Prostate gland (tissue), 2 donors: ENCODE measurements around the gene CACNA2D4. TPM values are rescaled to one million over a fixed set of nuclear protein-coding genes. Genes with fewer than 3 reads are reported as not detected.

Source experiments
- DNase-seq: peaks from one replicate; pipeline ENCODE4 v3.0.0-alpha.2; 2019; ENCODE audit warnings: low spot score
- H3K27ac ChIP-seq, 2 donors: fragments of 200-600 bp; sonication (generic); 2 replicates each; pipeline ENCODE4 v1.5.1; 2017 to 2019
- H3K27me3 ChIP-seq: fragments of 200-600 bp; sonication (generic); replicated peaks from 2 replicates; pipeline ENCODE4 v1.5.1; 2019; ENCODE audit not compliant: insufficient read depth
- H3K36me3 ChIP-seq, 2 donors: fragments of 200-600 bp; sonication (generic); 1 replicate in 1 of 2; 2 replicates in 1 of 2; pipeline versions ENCODE4 v1.5.1 to v1.8.1; 2017 to 2019
- H3K4me1 ChIP-seq: fragments of 200-600 bp; sonication (generic); replicated peaks from 2 replicates; pipeline ENCODE4 v1.5.1; 2019
- H3K4me3 ChIP-seq, 2 donors: fragments of 200-600 bp; sonication (generic); 2 replicates each; pipeline ENCODE4 v1.5.1; 2017 to 2019
- H3K9me3 ChIP-seq: fragments of 200-600 bp; sonication (generic); 2 replicates; pipeline ENCODE4 v1.5.1; 2017
- CTCF ChIP-seq, 4 experiments: fragments of 200-600 bp in 2 of 4; fragments of 450-650 bp in 2 of 4; sonication (generic) in 2 of 4; IDR thresholded peaks; 1 replicate in 3 of 4; 2 replicates in 1 of 4; pipeline ENCODE4 v1.5.1; 2016 to 2019; ENCODE audit warnings: antibody characterized with exemption in 4 of 4, mild to moderate bottlenecking in 2 of 4, moderate library complexity in 2 of 4
- POLR2A ChIP-seq: fragments of 450-650 bp; IDR thresholded peaks from one replicate; pipeline ENCODE4 v1.6.1; 2016; ENCODE audit warnings: antibody characterized with exemption, mild to moderate bottlenecking
- POLR2AphosphoS5 ChIP-seq: sonication (generic); formaldehyde crosslinking; IDR thresholded peaks from one replicate; pipeline ENCODE4 v1.6.1; 2017; ENCODE audit warnings: antibody characterized with exemption
- WGBS: methylation state at CpG from one replicate; pipeline ENCODE4 v1.1.5; 2018; 5-methylcytosine and 5-hydroxymethylcytosine counted together
- intact Hi-C: fragments of 100-400 bp; cut with DNase I; formaldehyde crosslinking; loops from one replicate; pipeline ENCODE4 v1.14.2; 2022
- total RNA-seq, 2 donors: library from RNA; depleted of rRNA; stranded (reverse); fragments of >200 nt; gene quantifications; one replicate each; pipeline ENCODE4 v1.1.0, GENCODE V29; 2016

Gene CACNA2D4
- total RNA-seq, 2 donors from 2014 or later = 1.4 to 9.4 TPM

GRCh38 chr12:1806301-1807086 lies 112.0 kb downstream of the CACNA2D4 start:
- no peak for DNase-seq
- no peaks in the 10 kb centered on the region for H3K36me3 ChIP-seq
- 77% methylated on average over 7 of the region's 7 CpGs for WGBS
- no peak overlapping the region for H3K4me3 ChIP-seq
- no peaks in the 10 kb centered on the region for H3K9me3 ChIP-seq
- TF ChIP-seq CTCF (IDR thresholded peaks at IDR 0.05) (no peak), POLR2A (no peak), POLR2AphosphoS5 (no peak)
- no peaks in the 10 kb centered on the region for H3K27me3 ChIP-seq
- no peaks in the 10 kb centered on the region for H3K4me1 ChIP-seq
- intact Hi-C loops = no loop called here
- no peak overlapping the region for H3K27ac ChIP-seq

- no peaks in the 10 kb centered on the region for H3K36me3 ChIP-seq
- H3K9me3 ChIP-seq = no peaks in the 10 kb centered on the region
- intact Hi-C loops = no loop called here
- 88% methylated on average over 16 of the region's 16 CpGs for WGBS
- H3K27ac ChIP-seq = no peak overlapping the region
- no peaks in the 10 kb centered on the region for H3K27me3 ChIP-seq
- TF ChIP-seq CTCF (IDR thresholded peaks at IDR 0.05) (no peak), POLR2AphosphoS5 (no peak), POLR2A (no peak)
- no peak overlapping the region for H3K4me3 ChIP-seq
- no peak for DNase-seq
- H3K4me1 ChIP-seq = no peaks in the 10 kb centered on the region
Measured at GRCh38 chr12:1805441-1806081, 112.9 kb downstream of the CACNA2D4 start.

- H3K9me3 ChIP-seq = no peaks in the 10 kb centered on the region
- H3K27me3 ChIP-seq = no peaks in the 10 kb centered on the region
- no peaks in the 10 kb centered on the region for H3K36me3 ChIP-seq
- DNase-seq = peak; percentile 72
- no peak for TF ChIP-seq CTCF (IDR thresholded peaks at IDR 0.05)
- peak; percentile 81 for TF ChIP-seq POLR2AphosphoS5
- TF ChIP-seq POLR2A = no peak
- intact Hi-C loops = no loop called here
- no peaks in the 10 kb centered on the region for H3K4me1 ChIP-seq
- 56% methylated on average over 25 of the region's 25 CpGs for WGBS
- H3K4me3 ChIP-seq = no peak overlapping the region
- no peak overlapping the region for H3K27ac ChIP-seq
Measured at GRCh38 chr12:1804545-1805332, 113.7 kb downstream of the CACNA2D4 start.

- no peak for DNase-seq
- no peak overlapping the region for H3K27ac ChIP-seq
- H3K4me3 ChIP-seq = no peak overlapping the region
- TF ChIP-seq POLR2A (no peak), CTCF (IDR thresholded peaks at IDR 0.05) (no peak), POLR2AphosphoS5 (no peak)
- no peaks in the 10 kb centered on the region for H3K9me3 ChIP-seq
- intact Hi-C loops = no loop called here
- no peaks in the 10 kb centered on the region for H3K27me3 ChIP-seq
- no peaks in the 10 kb centered on the region for H3K36me3 ChIP-seq
- no peaks in the 10 kb centered on the region for H3K4me1 ChIP-seq
- WGBS = 86% methylated on average over 7 of the region's 7 CpGs
Measured at GRCh38 chr12:1803736-1804135, 114.7 kb downstream of the CACNA2D4 start.
